ENCODE measurements around the gene ZNF575. TPM values are rescaled to one million over a fixed set of nuclear protein-coding genes. Genes with fewer than 3 reads are reported as not detected.
A peak's percentile ranks its signal among the peaks of the same experiment; 100 is the strongest.

The ZNF575 gene
- total RNA-seq, 6 experiments from 2014 or later = 0.89 to 0.99 (median 0.95) TPM; not detected in 1

GRCh38 chr19:43561139-43561970 is 28.4 kb downstream of the ZNF575 start:
- 73% methylated on average over 4 of the region's 12 CpGs for WGBS (ENCODE audit: insufficient coverage, low coverage, low lambda C conversion rate, missing lambda C conversion rate)
- DNase-seq (no peak), ATAC-seq (no peak)
- H3K36me3 ChIP-seq = no peaks in the 10 kb centered on the region
- H3K27me3 ChIP-seq = no peaks in the 10 kb centered on the region
- H3K4me3 ChIP-seq = no peak overlapping the region
- no peak overlapping the region for H3K27ac ChIP-seq
- TF ChIP-seq CTCF (IDR thresholded peaks at IDR 0.05) = no peak
- TF ChIP-seq POLR2A (IDR thresholded peaks at IDR 0.05) = no peak
- no peaks in the 10 kb centered on the region for H3K4me1 ChIP-seq
- no peaks in the 10 kb centered on the region for H3K9me3 ChIP-seq
- intact Hi-C loops (cut with DNase I) = no loop called here

GRCh38 chr19:43562226-43562697 is 29.3 kb downstream of the ZNF575 start:
- no peak overlapping the region for H3K27ac ChIP-seq
- TF ChIP-seq POLR2A (IDR thresholded peaks at IDR 0.05) = no peak
- no peak for TF ChIP-seq CTCF (IDR thresholded peaks at IDR 0.05)
- ATAC-seq = no peak
- intact Hi-C loops (cut with DNase I) = no loop called here
- no peaks in the 10 kb centered on the region for H3K27me3 ChIP-seq
- no peak overlapping the region for H3K4me3 ChIP-seq
- H3K36me3 ChIP-seq = no peaks in the 10 kb centered on the region
- 89% methylated on average over 3 of the region's 6 CpGs for WGBS (ENCODE audit: insufficient coverage, low coverage, low lambda C conversion rate, missing lambda C conversion rate)
- H3K9me3 ChIP-seq = no peaks in the 10 kb centered on the region
- no peak for DNase-seq
- H3K4me1 ChIP-seq = no peaks in the 10 kb centered on the region

- intact Hi-C loops (cut with DNase I) = no loop called here
- ATAC-seq = peak; percentile 65 to 78 (median 69)
Measured at GRCh38 chr19:43562698-43563241, 29.8 kb downstream of the ZNF575 start.

GRCh38 chr19:43563816-43564457 is 30.9 kb downstream of the ZNF575 start:
- ATAC-seq = no peak
- H3K27me3 ChIP-seq = no peaks in the 10 kb centered on the region
- H3K27ac ChIP-seq = no peak overlapping the region
- DNase-seq = no peak
- H3K36me3 ChIP-seq = no peaks in the 10 kb centered on the region
- H3K9me3 ChIP-seq = no peaks in the 10 kb centered on the region
- WGBS (ENCODE audit: insufficient coverage, low coverage, low lambda C conversion rate, missing lambda C conversion rate) = 90% methylated on average over 10 of the region's 10 CpGs
- TF ChIP-seq POLR2A (IDR thresholded peaks at IDR 0.05) (no peak), CTCF (IDR thresholded peaks at IDR 0.05) (no peak)
- no peak overlapping the region for H3K4me3 ChIP-seq
- H3K4me1 ChIP-seq = no peaks in the 10 kb centered on the region
- intact Hi-C loops (cut with DNase I) = no loop called here

More at GRCh38 chr19:43562698-43563241, 29.8 kb downstream of the ZNF575 start:
- Histone ChIP-seq H3K36me3 (no peaks in the 10 kb centered on the region), H3K9me3 (no peaks in the 10 kb centered on the region), H3K27me3 (no peaks in the 10 kb centered on the region), H3K4me3 (no peak overlapping the region), H3K4me1 (no peaks in the 10 kb centered on the region), H3K27ac (peak overlapping the region in 1 of 3 donors; percentile 10)
- WGBS (ENCODE audit: insufficient coverage, low coverage, low lambda C conversion rate, missing lambda C conversion rate) = 47% methylated on average over 8 of the region's 14 CpGs
- DNase-seq = peak; percentile 63 to 72 (median 69)
- TF ChIP-seq CTCF (IDR thresholded peaks at IDR 0.05) = no peak
- no peak for TF ChIP-seq POLR2A (IDR thresholded peaks at IDR 0.05)
